Measurements from ENCODE around the gene ZNF500. TPM values are rescaled to one million over a fixed set of nuclear protein-coding genes. Genes with fewer than 3 reads are reported as not detected.

ZNF500 gene
- total RNA-seq, 4 donors from 2014 or later: 7.9 to 17.6 (median 12.4) TPM

DNA sequence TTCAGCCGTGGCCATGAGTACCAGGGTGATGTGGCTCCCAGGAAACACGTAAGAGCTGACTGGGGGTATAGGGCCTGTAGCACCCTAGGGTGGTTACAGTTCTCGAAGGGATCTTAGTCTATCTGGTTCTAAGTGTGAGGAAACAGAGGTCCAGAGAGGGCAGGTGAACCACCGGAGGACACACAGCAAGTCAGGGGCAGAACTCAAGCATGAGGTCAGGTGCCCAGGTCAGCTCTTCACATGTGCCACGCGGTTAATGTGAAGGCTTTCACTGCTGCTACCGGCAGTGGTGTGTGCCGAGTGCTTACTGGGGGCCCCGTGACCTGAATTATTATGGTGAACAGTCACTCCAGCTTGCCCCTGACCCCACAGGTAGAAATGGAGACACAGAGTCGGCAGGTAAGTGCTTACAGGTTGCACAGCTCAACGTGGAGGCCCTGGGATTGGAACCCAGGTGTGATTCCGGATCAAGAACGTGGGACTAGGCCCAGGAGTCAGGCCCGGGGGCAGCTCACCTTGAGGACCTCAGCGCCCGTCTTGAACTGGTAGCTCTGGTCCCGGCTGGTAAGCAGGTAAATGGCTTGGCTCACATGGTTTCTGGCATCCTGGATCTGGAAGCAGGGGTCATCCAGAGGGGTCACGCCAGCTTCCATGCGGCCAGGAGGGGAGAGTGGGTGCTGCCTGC is 32.4 kb upstream of the ZNF500 start:
- TF ChIP-seq POLR2A (IDR thresholded peaks at IDR 0.05) (no peak), EP300 (IDR thresholded peaks at IDR 0.05) (no peak)
- no peak overlapping the region for H3K4me3 ChIP-seq
- H3K36me3 ChIP-seq: peaks cover 25% of the 10 kb centered on the region
- DNase-seq (ENCODE audit: low spot score in 2 of 2): no peak
- H3K9me3 ChIP-seq: no peaks in the 10 kb centered on the region
- 96% methylated on average over 8 of the region's 19 CpGs for WGBS
- H3K4me1 ChIP-seq: peaks cover 29% of the 10 kb centered on the region
- H3K27ac ChIP-seq: no peak overlapping the region
- no peaks in the 10 kb centered on the region for H3K27me3 ChIP-seq

- no peak for DNase-seq (ENCODE audit: low spot score in 2 of 2)
- 96% methylated on average over 10 of the region's 16 CpGs for WGBS
- TF ChIP-seq EP300 (IDR thresholded peaks at IDR 0.05) (no peak), POLR2A (IDR thresholded peaks at IDR 0.05) (no peak), POLR2AphosphoS5 (IDR thresholded peaks at IDR 0.05) (no peak)
- TF ChIP-seq, protein P1, sequence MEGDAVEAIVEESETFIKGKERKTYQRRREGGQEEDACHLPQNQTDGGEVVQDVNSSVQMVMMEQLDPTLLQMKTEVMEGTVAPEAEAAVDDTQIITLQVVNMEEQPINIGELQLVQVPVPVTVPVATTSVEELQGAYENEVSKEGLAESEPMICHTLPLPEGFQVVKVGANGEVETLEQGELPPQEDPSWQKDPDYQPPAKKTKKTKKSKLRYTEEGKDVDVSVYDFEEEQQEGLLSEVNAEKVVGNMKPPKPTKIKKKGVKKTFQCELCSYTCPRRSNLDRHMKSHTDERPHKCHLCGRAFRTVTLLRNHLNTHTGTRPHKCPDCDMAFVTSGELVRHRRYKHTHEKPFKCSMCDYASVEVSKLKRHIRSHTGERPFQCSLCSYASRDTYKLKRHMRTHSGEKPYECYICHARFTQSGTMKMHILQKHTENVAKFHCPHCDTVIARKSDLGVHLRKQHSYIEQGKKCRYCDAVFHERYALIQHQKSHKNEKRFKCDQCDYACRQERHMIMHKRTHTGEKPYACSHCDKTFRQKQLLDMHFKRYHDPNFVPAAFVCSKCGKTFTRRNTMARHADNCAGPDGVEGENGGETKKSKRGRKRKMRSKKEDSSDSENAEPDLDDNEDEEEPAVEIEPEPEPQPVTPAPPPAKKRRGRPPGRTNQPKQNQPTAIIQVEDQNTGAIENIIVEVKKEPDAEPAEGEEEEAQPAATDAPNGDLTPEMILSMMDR (IDR thresholded peaks at IDR 0.05): no peak
- peaks cover 24% of the 10 kb centered on the region for H3K36me3 ChIP-seq
- H3K4me3 ChIP-seq: no peak overlapping the region
- no peak overlapping the region for H3K27ac ChIP-seq
- no peaks in the 10 kb centered on the region for H3K9me3 ChIP-seq
- H3K27me3 ChIP-seq: no peaks in the 10 kb centered on the region
- peaks cover 27% of the 10 kb centered on the region for H3K4me1 ChIP-seq
These were observed 31.5 kb upstream of the ZNF500 start for GRCh38 chr16:4798456-4798855.

- WGBS: no CpG with 5 or more reads among the region's 22 CpGs
These were observed 30.9 kb upstream of the ZNF500 start for GRCh38 chr16:4797805-4798252.

DNA sequence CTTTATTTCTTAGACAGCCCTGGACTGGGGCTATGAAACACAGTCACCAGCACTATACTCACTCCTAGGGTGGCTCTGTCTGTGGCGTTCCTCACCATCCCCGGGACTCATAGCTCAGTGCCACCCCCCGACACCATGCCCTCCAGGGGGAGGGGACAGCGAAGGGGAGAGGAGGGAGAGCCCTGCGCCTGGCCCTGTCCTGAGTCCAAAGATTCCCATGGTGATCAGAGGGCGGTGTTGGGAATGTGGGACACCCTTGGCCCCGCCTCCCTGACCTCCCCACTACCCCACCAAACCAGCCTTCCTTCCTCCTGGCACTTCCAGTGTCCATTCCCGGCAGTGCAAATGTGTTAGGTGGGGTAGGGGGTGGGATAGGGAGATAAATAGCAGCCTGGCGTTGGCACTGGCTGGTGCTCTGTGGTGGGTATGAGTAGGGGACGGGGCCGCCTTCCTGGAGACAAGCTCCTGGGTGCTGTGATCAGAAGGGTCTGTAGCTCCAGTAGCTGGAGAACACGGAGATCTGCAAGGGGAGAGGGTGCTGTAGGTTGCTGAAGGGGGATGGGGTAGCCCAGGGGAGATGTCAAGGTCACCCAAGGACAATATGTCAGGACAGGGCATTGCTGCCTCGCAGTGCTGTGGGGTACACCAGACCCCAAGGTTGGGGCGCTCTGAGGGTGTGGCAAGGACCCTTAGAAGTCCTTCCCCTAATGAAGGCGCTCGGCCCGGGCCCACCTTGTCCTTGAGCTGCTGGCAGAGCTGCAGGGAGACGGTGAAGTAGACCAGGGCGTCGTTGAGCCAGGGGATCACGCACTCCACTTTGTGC is 30.2 kb upstream of the ZNF500 start:
- Histone ChIP-seq H3K27me3 (no peaks in the 10 kb centered on the region), H3K4me3 (no peak overlapping the region), H3K4me1 (peaks cover 21% of the 10 kb centered on the region), H3K9me3 (no peaks in the 10 kb centered on the region), H3K27ac (no peak overlapping the region), H3K36me3 (peaks cover 24% of the 10 kb centered on the region)
- 83% methylated on average over 10 of the region's 21 CpGs for WGBS
- TF ChIP-seq POLR2AphosphoS5 (IDR thresholded peaks at IDR 0.05): no peak
- TF ChIP-seq EP300 (IDR thresholded peaks at IDR 0.05): no peak
- no peak for TF ChIP-seq POLR2A (IDR thresholded peaks at IDR 0.05)
- TF ChIP-seq, protein P1 (IDR thresholded peaks at IDR 0.05): no peak
- DNase-seq (ENCODE audit: low spot score in 2 of 2): no peak

More at GRCh38 chr16:4797805-4798252, 30.9 kb upstream of the ZNF500 start:
- peaks cover 21% of the 10 kb centered on the region for H3K4me1 ChIP-seq
- H3K36me3 ChIP-seq: peaks cover 24% of the 10 kb centered on the region
- no peak overlapping the region for H3K27ac ChIP-seq
- no peaks in the 10 kb centered on the region for H3K27me3 ChIP-seq
- no peak for DNase-seq (ENCODE audit: low spot score in 2 of 2)
- no peak for TF ChIP-seq EP300 (IDR thresholded peaks at IDR 0.05)
- TF ChIP-seq POLR2AphosphoS5 (IDR thresholded peaks at IDR 0.05): no peak
- TF ChIP-seq, protein P1 (IDR thresholded peaks at IDR 0.05): no peak
- no peak for TF ChIP-seq POLR2A (IDR thresholded peaks at IDR 0.05)
- no peak overlapping the region for H3K4me3 ChIP-seq
- H3K9me3 ChIP-seq: no peaks in the 10 kb centered on the region

- H3K36me3 ChIP-seq: peaks cover 24% of the 10 kb centered on the region
- WGBS: 88% methylated on average over 19 of the region's 30 CpGs
- H3K27ac ChIP-seq: no peak overlapping the region
- no peak for DNase-seq (ENCODE audit: low spot score in 2 of 2)
- no peaks in the 10 kb centered on the region for H3K27me3 ChIP-seq
- TF ChIP-seq POLR2AphosphoS5 (IDR thresholded peaks at IDR 0.05) (no peak), POLR2A (IDR thresholded peaks at IDR 0.05) (no peak), EP300 (IDR thresholded peaks at IDR 0.05) (no peak)
- TF ChIP-seq, protein P1 (IDR thresholded peaks at IDR 0.05): no peak
- H3K9me3 ChIP-seq: no peaks in the 10 kb centered on the region
- peaks cover 9% of the 10 kb centered on the region for H3K4me1 ChIP-seq
- peak overlapping the region; percentile 16 for H3K4me3 ChIP-seq
These were observed 29.0 kb upstream of the ZNF500 start for GRCh38 chr16:4795828-4796572.
